GM10266 (cell line): Measurements from ENCODE around the gene NUDT7.

Experiments
- DNase-seq: peaks from one replicate; pipeline ENCODE4 v3.0.0; 2012; ENCODE audit errors: extremely low spot score
- TF ChIP-seq, protein P1 (sequence below): IDR thresholded peaks from 2 replicates; pipeline ENCODE4 v1.5.1; 2012; ENCODE audit warnings: mild to moderate bottlenecking, low read depth; ENCODE audit not compliant: control insufficient read depth, insufficient read depth; ENCODE audit errors: missing control alignments

The NUDT7 gene

DNA sequence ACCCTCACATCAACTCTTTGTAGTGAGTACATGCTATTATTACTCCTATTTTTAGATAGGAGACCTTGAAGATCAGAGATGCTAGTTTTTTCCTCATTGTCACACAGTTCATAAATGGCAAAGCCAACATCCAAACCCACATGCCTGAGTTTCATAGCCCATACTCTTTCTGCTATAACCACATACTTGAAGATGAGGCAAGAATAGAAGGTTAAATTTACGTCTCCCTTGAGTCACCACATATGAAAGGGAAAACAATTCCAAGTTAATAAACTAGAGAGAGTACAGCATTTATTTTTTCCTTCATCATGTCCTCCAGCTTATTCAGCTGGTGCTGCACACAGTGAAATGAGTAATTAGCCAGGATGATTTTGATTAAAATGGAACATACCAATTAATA is 23.7 kb downstream of the NUDT7 start:
- DNase-seq = no peak
- TF ChIP-seq, protein P1, sequence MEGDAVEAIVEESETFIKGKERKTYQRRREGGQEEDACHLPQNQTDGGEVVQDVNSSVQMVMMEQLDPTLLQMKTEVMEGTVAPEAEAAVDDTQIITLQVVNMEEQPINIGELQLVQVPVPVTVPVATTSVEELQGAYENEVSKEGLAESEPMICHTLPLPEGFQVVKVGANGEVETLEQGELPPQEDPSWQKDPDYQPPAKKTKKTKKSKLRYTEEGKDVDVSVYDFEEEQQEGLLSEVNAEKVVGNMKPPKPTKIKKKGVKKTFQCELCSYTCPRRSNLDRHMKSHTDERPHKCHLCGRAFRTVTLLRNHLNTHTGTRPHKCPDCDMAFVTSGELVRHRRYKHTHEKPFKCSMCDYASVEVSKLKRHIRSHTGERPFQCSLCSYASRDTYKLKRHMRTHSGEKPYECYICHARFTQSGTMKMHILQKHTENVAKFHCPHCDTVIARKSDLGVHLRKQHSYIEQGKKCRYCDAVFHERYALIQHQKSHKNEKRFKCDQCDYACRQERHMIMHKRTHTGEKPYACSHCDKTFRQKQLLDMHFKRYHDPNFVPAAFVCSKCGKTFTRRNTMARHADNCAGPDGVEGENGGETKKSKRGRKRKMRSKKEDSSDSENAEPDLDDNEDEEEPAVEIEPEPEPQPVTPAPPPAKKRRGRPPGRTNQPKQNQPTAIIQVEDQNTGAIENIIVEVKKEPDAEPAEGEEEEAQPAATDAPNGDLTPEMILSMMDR = no peak

DNA sequence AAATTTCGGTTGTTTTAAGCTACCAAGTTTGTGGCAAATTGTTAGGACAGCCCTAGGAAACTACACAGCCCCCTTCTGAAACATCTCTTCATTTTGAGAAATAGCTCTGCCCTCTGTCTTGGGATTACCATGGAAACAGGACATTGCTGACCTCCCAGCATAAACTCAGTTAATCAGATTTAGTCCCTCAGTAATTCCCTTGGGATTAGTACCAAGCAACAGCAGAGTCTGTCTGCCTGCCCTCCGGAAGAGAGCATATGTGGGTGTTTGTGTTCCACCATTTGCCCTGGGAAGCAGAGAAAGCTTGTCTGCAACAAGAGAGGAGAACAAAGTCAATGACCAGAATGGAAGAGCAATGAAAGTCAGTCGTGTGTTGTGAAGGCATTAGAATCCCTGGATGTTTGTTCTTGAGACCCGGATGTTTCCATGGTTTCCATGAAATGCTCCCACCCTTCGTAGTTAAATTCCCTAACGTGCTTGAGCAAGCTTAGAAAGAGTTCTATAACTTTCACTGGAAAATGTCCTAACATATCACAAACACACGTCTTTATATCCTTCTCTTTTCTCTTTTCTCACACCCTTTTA is 26.2 kb downstream of the NUDT7 start:
- no peak for DNase-seq

GRCh38 chr16:77749415-77749814 is 27.1 kb downstream of the NUDT7 start:
- TF ChIP-seq, protein P1 = no peak

More for the DNA sequence above, 26.2 kb downstream of the NUDT7 start:
- TF ChIP-seq, protein P1 = no peak

DNA sequence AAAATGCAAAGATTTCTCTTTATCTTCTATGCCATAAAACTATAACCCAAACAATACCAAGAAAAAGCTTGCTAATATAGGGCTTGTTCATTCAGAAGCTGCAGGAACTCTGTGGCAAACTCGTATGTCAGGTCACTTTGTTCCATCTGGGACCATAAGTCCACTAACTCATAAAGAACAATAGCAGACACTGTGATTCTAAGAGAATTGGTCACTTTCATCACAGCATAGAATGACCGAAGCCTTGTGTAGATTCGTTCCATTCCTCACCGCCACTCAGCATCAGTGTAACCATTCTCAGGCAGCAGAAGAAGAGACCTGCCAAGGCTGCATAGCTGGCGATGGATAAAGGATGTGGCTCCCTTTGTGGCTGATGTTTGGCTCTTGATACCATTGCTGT is 35.7 kb downstream of the NUDT7 start:
- TF ChIP-seq, protein P1 = no peak
- DNase-seq = no peak

More at GRCh38 chr16:77749415-77749814, 27.1 kb downstream of the NUDT7 start:
- DNase-seq = no peak

GRCh38 chr16:77758508-77758907 is 36.2 kb downstream of the NUDT7 start:
- TF ChIP-seq, protein P1 = no peak
- DNase-seq = no peak

- TF ChIP-seq, protein P1 = no peak
- DNase-seq = no peak
Observed at GRCh38 chr16:77759201-77759600, 36.9 kb downstream of the NUDT7 start.

DNA sequence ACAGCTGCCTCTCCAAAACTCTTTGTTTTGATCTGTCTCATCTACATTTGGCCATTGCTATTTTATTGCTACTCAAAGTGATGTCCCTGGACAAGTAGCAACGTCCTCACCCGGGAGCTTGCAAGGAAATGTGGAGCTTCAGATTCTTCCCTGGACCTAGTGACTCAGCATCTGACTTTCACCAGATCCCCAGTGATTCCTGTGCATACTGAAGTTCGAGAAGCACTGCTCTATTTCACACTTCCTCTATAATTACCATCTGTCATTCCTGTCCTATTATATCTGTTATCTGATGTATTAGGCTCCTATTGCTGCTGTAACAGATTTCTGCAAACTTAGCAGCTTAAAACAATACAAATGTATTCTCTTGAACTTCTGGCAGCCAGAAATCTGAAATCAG is 37.5 kb downstream of the NUDT7 start:
- TF ChIP-seq, protein P1 = no peak
- no peak for DNase-seq
